Loucy (cell line): ENCODE data around the gene CNTN5.

Experiments used
- H2AFZ ChIP-seq: fragments of 200-600 bp; sonication (generic); 2 replicates; pipeline ENCODE4 v1.6.0; 2016; ENCODE audit warnings: antibody characterized with exemption, mild to moderate bottlenecking, low read length, moderate library complexity
- H3F3A ChIP-seq: fragments of 200-600 bp; 2 replicates; pipeline ENCODE4 v1.6.0; 2016; ENCODE audit warnings: antibody characterized with exemption, low read depth, mild to moderate bottlenecking
- H3K27me3 ChIP-seq: fragments of 200-600 bp; sonication (generic); 2 replicates; pipeline ENCODE4 v1.6.1; 2014; ENCODE audit warnings: low read length, mild to moderate bottlenecking; ENCODE audit not compliant: insufficient read depth, poor library complexity, severe bottlenecking
- H3K36me3 ChIP-seq: fragments of 200-600 bp; sonication (generic); 2 replicates; pipeline ENCODE4 v1.6.1; 2016; ENCODE audit warnings: low read length; ENCODE audit not compliant: insufficient read depth
- H3K4me1 ChIP-seq: fragments of 200-600 bp; sonication (generic); 2 replicates; pipeline ENCODE4 v1.5.1; 2014; ENCODE audit warnings: low read length, mild to moderate bottlenecking; ENCODE audit not compliant: insufficient read depth, poor library complexity, severe bottlenecking
- H3K4me2 ChIP-seq: fragments of 200-600 bp; sonication (generic); 2 replicates; pipeline ENCODE4 v1.6.0; 2014; ENCODE audit warnings: antibody characterized with exemption, low read length, low read depth, mild to moderate bottlenecking; ENCODE audit not compliant: poor library complexity, severe bottlenecking
- H3K4me3 ChIP-seq: fragments of 200-600 bp; sonication (generic); 2 replicates; pipeline ENCODE4 v1.5.1; 2014; ENCODE audit warnings: low read length, mild to moderate bottlenecking, mixed read lengths; ENCODE audit not compliant: poor library complexity, severe bottlenecking
- H3K79me2 ChIP-seq: fragments of 200-600 bp; sonication (generic); 2 replicates; pipeline ENCODE4 v1.6.1; 2014; ENCODE audit warnings: low read length; ENCODE audit not compliant: insufficient read depth
- H3K9ac ChIP-seq: fragments of 200-600 bp; sonication (generic); 2 replicates; pipeline ENCODE4 v1.6.0; 2014; ENCODE audit warnings: mild to moderate bottlenecking, low read depth, low read length, moderate library complexity; ENCODE audit not compliant: poor library complexity, severe bottlenecking
- H3K9me2 ChIP-seq: fragments of 200-600 bp; sonication (generic); replicated peaks from 2 replicates; pipeline ENCODE4 v1.6.1; 2016; ENCODE audit warnings: low read depth, low read length, mixed read lengths
- H3K9me3 ChIP-seq: fragments of 200-600 bp; sonication (generic); 2 replicates; pipeline ENCODE4 v1.6.1; 2014; ENCODE audit warnings: mild to moderate bottlenecking, antibody characterized with exemption, low read length, low read depth; ENCODE audit not compliant: insufficient read depth
- H4K20me1 ChIP-seq: fragments of 200-600 bp; sonication (generic); 2 replicates; pipeline ENCODE4 v1.6.0; 2014; ENCODE audit warnings: antibody characterized with exemption, low read length, mild to moderate bottlenecking; ENCODE audit not compliant: insufficient read depth, poor library complexity, severe bottlenecking
- CTCF ChIP-seq: fragments of 200-600 bp; sonication (generic); conservative IDR thresholded peaks from 2 replicates; pipeline ENCODE4 v1.5.1; 2014; ENCODE audit warnings: mild to moderate bottlenecking, antibody characterized with exemption, low read length
- EZH2phosphoT487 ChIP-seq: fragments of 200-600 bp; IDR thresholded peaks from 2 replicates; pipeline ENCODE4 v1.6.1; 2018; ENCODE audit warnings: antibody characterized with exemption, mild to moderate bottlenecking, moderate library complexity, borderline replicate concordance

Gene CNTN5

GRCh38 chr11:99585606-99586005, 564.9 kb downstream of the CNTN5 start:
- Histone ChIP-seq H3K4me3 (no peak overlapping the region), H3K27me3 (no peaks in the 10 kb centered on the region), H3K36me3 (no peaks in the 10 kb centered on the region), H4K20me1 (no peaks in the 10 kb centered on the region), H2AFZ (no peak overlapping the region), H3K79me2 (no peaks in the 10 kb centered on the region), H3K9ac (no peak overlapping the region), H3F3A (no peaks in the 10 kb centered on the region), H3K4me2 (no peak overlapping the region), H3K9me2 (no peaks in the 10 kb centered on the region), H3K4me1 (no peaks in the 10 kb centered on the region), H3K9me3 (no peaks in the 10 kb centered on the region)
- TF ChIP-seq EZH2phosphoT487 = no peak
- no peak for TF ChIP-seq CTCF

GRCh38 chr11:99589771-99590170, 569.0 kb downstream of the CNTN5 start:
- Histone ChIP-seq H3K79me2 (no peaks in the 10 kb centered on the region), H2AFZ (no peak overlapping the region), H3F3A (no peaks in the 10 kb centered on the region), H3K27me3 (no peaks in the 10 kb centered on the region), H3K4me2 (no peak overlapping the region), H3K9me3 (no peaks in the 10 kb centered on the region), H3K36me3 (no peaks in the 10 kb centered on the region), H3K9ac (no peak overlapping the region), H3K9me2 (no peaks in the 10 kb centered on the region), H3K4me3 (no peak overlapping the region), H3K4me1 (no peaks in the 10 kb centered on the region), H4K20me1 (no peaks in the 10 kb centered on the region)
- TF ChIP-seq EZH2phosphoT487 (no peak), CTCF (no peak)

DNA sequence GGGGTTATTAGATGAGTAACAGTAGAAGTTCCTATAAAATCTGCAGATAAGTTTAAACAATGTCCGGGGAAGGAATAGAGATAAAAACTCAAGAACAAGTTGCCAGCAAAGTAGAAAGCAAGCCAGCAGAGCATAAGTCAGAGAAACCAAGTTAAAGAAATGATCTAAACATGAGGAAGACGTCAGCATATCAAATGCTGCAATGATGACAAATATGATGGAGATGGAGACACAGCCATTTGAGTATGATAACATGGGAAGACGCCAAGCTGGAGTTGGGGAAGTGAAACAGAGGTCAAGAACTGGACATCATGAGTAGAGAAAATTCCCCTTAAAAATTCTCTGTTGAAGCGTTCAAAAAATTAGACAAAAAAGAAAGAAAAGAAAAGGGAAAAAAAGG, 571.5 kb downstream of the CNTN5 start:
- TF ChIP-seq CTCF (no peak), EZH2phosphoT487 (no peak)
- no peaks in the 10 kb centered on the region for H3K9me3 ChIP-seq
- no peaks in the 10 kb centered on the region for H3K27me3 ChIP-seq
- H3K4me3 ChIP-seq = no peak overlapping the region
- no peaks in the 10 kb centered on the region for H4K20me1 ChIP-seq
- no peaks in the 10 kb centered on the region for H3K9me2 ChIP-seq
- H3K9ac ChIP-seq = no peak overlapping the region
- H2AFZ ChIP-seq = no peak overlapping the region
- H3K79me2 ChIP-seq = no peaks in the 10 kb centered on the region
- H3K4me2 ChIP-seq = no peak overlapping the region
- no peaks in the 10 kb centered on the region for H3K4me1 ChIP-seq
- no peaks in the 10 kb centered on the region for H3K36me3 ChIP-seq
- no peaks in the 10 kb centered on the region for H3F3A ChIP-seq
